ENCODE results near the gene SLC2A13. TPM values are rescaled to one million over a fixed set of nuclear protein-coding genes. Genes with fewer than 3 reads are reported as not detected.

SLC2A13 gene
- total and polyA plus RNA-seq, 2 experiments from 2014 or later, result 10.4 to 13.8 TPM

DNA sequence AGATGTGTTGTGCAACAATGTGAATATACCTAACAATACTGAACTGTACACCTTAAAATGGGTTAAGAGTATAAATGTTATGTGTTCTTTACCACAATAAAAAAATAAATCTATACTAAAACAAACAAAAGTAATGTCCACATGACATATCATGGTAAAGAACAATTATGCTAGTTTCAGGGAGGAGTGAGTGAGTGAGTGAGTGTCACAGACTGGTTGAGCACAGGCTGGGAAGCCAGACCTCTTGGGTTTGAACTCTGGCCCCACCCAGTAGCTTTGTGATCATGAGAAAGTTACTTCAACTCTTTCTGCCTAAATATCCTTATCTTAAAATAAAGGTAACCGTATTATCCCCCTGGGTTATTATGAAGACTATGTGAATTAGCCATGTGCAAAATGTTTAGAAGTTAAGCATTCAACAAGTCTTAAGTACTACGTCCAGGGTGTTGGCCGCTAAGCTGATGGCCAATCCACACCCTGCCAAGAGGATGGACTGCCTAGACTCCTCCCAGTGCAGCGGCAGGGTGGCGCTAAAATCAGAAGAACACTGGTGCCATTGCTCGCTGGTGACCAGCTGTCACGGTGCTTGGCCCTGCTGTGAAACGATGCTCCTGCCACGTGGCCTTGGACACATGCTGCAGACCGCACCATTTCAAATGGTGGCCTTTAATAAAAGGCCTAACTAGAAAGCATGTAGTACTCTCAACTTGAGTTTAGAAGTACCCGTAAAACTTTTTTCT lies 7.3 kb downstream of the SLC2A13 start:
- H3K4me1 ChIP-seq (ENCODE audit: low read depth), result peaks cover 7% of the 10 kb centered on the region
- no peaks in the 10 kb centered on the region for H3K9me3 ChIP-seq (ENCODE audit: low read depth)
- H3K4me3 ChIP-seq, result no peak overlapping the region
- no peaks in the 10 kb centered on the region for H3K27me3 ChIP-seq
- H3K27ac ChIP-seq, result no peak overlapping the region
- no peak for TF ChIP-seq CTCF (IDR thresholded peaks at IDR 0.05; ENCODE audit: low read depth, low read length)
- no peaks in the 10 kb centered on the region for H3K36me3 ChIP-seq
- DNase-seq (ENCODE audit: low read depth in 1 of 2, low spot score in 1 of 2), result no peak

GRCh38 chr12:40093512-40093911 lies 12.4 kb downstream of the SLC2A13 start:
- Histone ChIP-seq H3K27ac (no peak overlapping the region), H3K4me1 (ENCODE audit: low read depth) (no peaks in the 10 kb centered on the region), H3K36me3 (no peaks in the 10 kb centered on the region), H3K9me3 (ENCODE audit: low read depth) (no peaks in the 10 kb centered on the region), H3K4me3 (no peak overlapping the region), H3K27me3 (no peaks in the 10 kb centered on the region)
- TF ChIP-seq CTCF (IDR thresholded peaks at IDR 0.05; ENCODE audit: low read depth, low read length), result no peak
- no peak for DNase-seq (ENCODE audit: low read depth in 1 of 2, low spot score in 1 of 2)

DNA sequence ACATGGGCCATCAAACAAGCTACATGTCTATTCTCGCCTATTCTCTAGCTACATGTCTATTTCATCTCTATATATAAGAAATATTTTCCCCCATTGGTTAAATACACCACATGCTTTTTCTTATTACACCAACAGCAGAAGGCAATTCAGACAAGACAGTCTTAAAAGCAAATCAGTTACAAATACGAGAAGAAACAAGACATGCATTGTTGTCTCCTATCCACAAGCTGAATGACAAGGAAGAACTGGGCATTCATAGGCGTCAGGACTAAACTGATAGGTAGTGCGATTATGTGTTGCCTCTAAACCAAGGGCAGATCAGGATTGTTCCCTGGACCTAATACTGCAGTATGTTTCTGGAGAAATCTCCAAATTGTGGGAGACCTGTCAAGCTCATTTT lies 19.4 kb downstream of the SLC2A13 start:
- Histone ChIP-seq H3K4me3 (no peak overlapping the region), H3K4me1 (ENCODE audit: low read depth) (no peaks in the 10 kb centered on the region), H3K27ac (no peak overlapping the region), H3K9me3 (ENCODE audit: low read depth) (no peaks in the 10 kb centered on the region), H3K36me3 (no peaks in the 10 kb centered on the region), H3K27me3 (no peaks in the 10 kb centered on the region)
- TF ChIP-seq CTCF (IDR thresholded peaks at IDR 0.05; ENCODE audit: low read depth, low read length), result no peak
- DNase-seq (ENCODE audit: low read depth in 1 of 2, low spot score in 1 of 2), result no peak

- no peak overlapping the region for H3K27ac ChIP-seq
These were observed 27.6 kb downstream of the SLC2A13 start for GRCh38 chr12:40078266-40078665.

GRCh38 chr12:40075458-40075857 lies 30.4 kb downstream of the SLC2A13 start:
- H3K27me3 ChIP-seq, result no peaks in the 10 kb centered on the region
- no peaks in the 10 kb centered on the region for H3K9me3 ChIP-seq (ENCODE audit: low read depth)
- no peak for TF ChIP-seq CTCF (IDR thresholded peaks at IDR 0.05; ENCODE audit: low read depth, low read length)
- no peak for DNase-seq (ENCODE audit: low read depth in 1 of 2, low spot score in 1 of 2)
- H3K4me3 ChIP-seq, result no peak overlapping the region
- H3K27ac ChIP-seq, result no peak overlapping the region
- no peaks in the 10 kb centered on the region for H3K4me1 ChIP-seq (ENCODE audit: low read depth)
- no peaks in the 10 kb centered on the region for H3K36me3 ChIP-seq

More at GRCh38 chr12:40078266-40078665, 27.6 kb downstream of the SLC2A13 start:
- Histone ChIP-seq H3K4me3 (no peak overlapping the region), H3K36me3 (no peaks in the 10 kb centered on the region), H3K9me3 (ENCODE audit: low read depth) (no peaks in the 10 kb centered on the region), H3K4me1 (ENCODE audit: low read depth) (no peaks in the 10 kb centered on the region), H3K27me3 (no peaks in the 10 kb centered on the region)
- no peak for TF ChIP-seq CTCF (IDR thresholded peaks at IDR 0.05; ENCODE audit: low read depth, low read length)
- no peak for DNase-seq (ENCODE audit: low read depth in 1 of 2, low spot score in 1 of 2)
